HL-60 (cell line): ENCODE results near the gene ROPN1.
A peak's percentile ranks its signal among the peaks of the same experiment; 100 is the strongest.
"Not testable (repeated sequence)": the region's sequence is repeated elsewhere in the genome, so short reads cannot be mapped to it uniquely, and the experiment has no call there.

Experiments
- DNase-seq, 2 experiments: peaks; one replicate each; pipeline ENCODE4 v3.0.0-alpha.2; 2010 to 2020; ENCODE audit warnings: low read depth in 1 of 2, low spot score in 1 of 2
- H3K27ac ChIP-seq: fragments of 250-450 bp; sonication (Bioruptor Pico); replicated peaks from 2 replicates; pipeline ENCODE4 v1.5.1; 2020; ENCODE audit warnings: mild to moderate bottlenecking, moderate library complexity
- H3K27me3 ChIP-seq: fragments of 250-450 bp; sonication (Bioruptor Pico); 2 replicates; pipeline ENCODE4 v1.5.1; 2021; ENCODE audit warnings: mild to moderate bottlenecking, moderate library complexity; ENCODE audit not compliant: insufficient read depth, poor library complexity, severe bottlenecking
- H3K4me3 ChIP-seq: replicated peaks from 2 replicates; pipeline ENCODE4 v1.5.1; 2011; ENCODE audit warnings: mild to moderate bottlenecking, control low read depth, low read length; ENCODE audit not compliant: insufficient read depth
- CTCF ChIP-seq: IDR thresholded peaks from one replicate; pipeline ENCODE4 v1.5.1; 2011; ENCODE audit warnings: low read length, control low read depth, inconsistent platforms; ENCODE audit not compliant: insufficient read depth
- GABPA ChIP-seq: IDR thresholded peaks from 2 replicates; pipeline ENCODE4 v1.6.1; 2012; ENCODE audit warnings: low read depth
- POLR2AphosphoS5 ChIP-seq: IDR thresholded peaks from 2 replicates; pipeline ENCODE4 v1.6.1; 2012; ENCODE audit warnings: low read depth
- REST ChIP-seq: IDR thresholded peaks from 2 replicates; pipeline ENCODE4 v1.6.1; 2012; ENCODE audit warnings: low read depth; ENCODE audit not compliant: insufficient replicate concordance
- SPI1 ChIP-seq: IDR thresholded peaks from 2 replicates; pipeline ENCODE4 v1.6.1; 2012; ENCODE audit warnings: low read depth, mild to moderate bottlenecking, borderline replicate concordance

ROPN1 gene

GRCh38 chr3:124032881-124033359 is 41.0 kb upstream of the ROPN1 start:
- Histone ChIP-seq H3K4me3 (peak overlapping the region; percentile 27), H3K27ac (no peak overlapping the region)

GRCh38 chr3:124032311-124032880 is 40.5 kb upstream of the ROPN1 start:
- DNase-seq = no peak
- peaks cover 46% of the 10 kb centered on the region for H3K27me3 ChIP-seq
- no peak for TF ChIP-seq CTCF
- TF ChIP-seq GABPA = no peak
- TF ChIP-seq POLR2AphosphoS5 = no peak
- TF ChIP-seq REST = no peak
- no peak for TF ChIP-seq SPI1
- peak overlapping the region; percentile 27 for H3K4me3 ChIP-seq
- H3K27ac ChIP-seq = no peak overlapping the region

More at GRCh38 chr3:124032881-124033359, 41.0 kb upstream of the ROPN1 start:
- H3K27me3 ChIP-seq = peaks cover 46% of the 10 kb centered on the region
- peak; percentile 16 to 50 for DNase-seq
- TF ChIP-seq GABPA (no peak), POLR2AphosphoS5 (no peak), CTCF (no peak), SPI1 (no peak), REST (no peak)

GRCh38 chr3:124026516-124026915 is 34.6 kb upstream of the ROPN1 start:
- H3K4me3 ChIP-seq = no peak overlapping the region
- DNase-seq = no peak
- no peak for TF ChIP-seq GABPA
- TF ChIP-seq SPI1 = no peak
- no peak for TF ChIP-seq CTCF
- no peak for TF ChIP-seq REST
- TF ChIP-seq POLR2AphosphoS5 = no peak

GRCh38 chr3:124023531-124023930 is 31.6 kb upstream of the ROPN1 start:
- DNase-seq, H3K27ac ChIP-seq, H3K27me3 ChIP-seq, H3K4me3 ChIP-seq: not testable (repeated sequence)

More at GRCh38 chr3:124026516-124026915, 34.6 kb upstream of the ROPN1 start:
- H3K27ac ChIP-seq = no peak overlapping the region
- H3K27me3 ChIP-seq = peaks cover 12% of the 10 kb centered on the region
